Measurements from ENCODE around the gene PROCR.

DNA sequence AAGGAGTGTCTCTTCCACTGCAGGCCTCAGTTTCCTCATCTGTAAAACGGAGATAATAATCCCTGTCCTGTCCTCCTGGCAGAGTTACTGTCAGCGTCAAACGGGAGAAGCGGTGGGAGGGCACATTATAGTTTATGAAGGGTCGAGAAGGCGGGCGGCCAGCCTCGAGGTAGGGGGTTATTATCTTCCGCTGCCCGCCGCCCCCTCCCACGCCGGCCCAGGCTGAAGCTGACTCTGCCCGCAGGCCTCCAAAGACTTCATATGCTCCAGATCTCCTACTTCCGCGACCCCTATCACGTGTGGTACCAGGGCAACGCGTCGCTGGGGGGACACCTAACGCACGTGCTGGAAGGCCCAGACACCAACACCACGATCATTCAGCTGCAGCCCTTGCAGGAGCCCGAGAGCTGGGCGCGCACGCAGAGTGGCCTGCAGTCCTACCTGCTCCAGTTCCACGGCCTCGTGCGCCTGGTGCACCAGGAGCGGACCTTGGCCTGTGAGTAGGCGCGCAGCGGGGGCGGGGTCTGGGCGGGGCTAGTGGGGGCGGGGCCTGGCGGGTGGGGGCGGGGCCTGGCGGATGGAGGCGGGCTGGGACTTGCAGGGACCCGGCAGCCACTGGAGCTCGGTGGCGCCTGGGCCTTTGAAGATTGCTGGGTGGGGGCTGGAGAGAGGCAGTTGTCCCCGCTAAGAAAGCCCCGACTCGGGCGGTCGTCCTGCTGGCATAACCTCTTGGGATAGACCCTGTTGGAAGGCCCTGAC lies 2.8 kb downstream of the PROCR start:
- TF ChIP-seq, protein P1, sequence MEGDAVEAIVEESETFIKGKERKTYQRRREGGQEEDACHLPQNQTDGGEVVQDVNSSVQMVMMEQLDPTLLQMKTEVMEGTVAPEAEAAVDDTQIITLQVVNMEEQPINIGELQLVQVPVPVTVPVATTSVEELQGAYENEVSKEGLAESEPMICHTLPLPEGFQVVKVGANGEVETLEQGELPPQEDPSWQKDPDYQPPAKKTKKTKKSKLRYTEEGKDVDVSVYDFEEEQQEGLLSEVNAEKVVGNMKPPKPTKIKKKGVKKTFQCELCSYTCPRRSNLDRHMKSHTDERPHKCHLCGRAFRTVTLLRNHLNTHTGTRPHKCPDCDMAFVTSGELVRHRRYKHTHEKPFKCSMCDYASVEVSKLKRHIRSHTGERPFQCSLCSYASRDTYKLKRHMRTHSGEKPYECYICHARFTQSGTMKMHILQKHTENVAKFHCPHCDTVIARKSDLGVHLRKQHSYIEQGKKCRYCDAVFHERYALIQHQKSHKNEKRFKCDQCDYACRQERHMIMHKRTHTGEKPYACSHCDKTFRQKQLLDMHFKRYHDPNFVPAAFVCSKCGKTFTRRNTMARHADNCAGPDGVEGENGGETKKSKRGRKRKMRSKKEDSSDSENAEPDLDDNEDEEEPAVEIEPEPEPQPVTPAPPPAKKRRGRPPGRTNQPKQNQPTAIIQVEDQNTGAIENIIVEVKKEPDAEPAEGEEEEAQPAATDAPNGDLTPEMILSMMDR (IDR thresholded peaks at IDR 0.05; ENCODE audit: insufficient read depth, low read depth, low read length) = no peak
- no peak for TF ChIP-seq EZH2 (IDR thresholded peaks at IDR 0.05; ENCODE audit: insufficient read depth, low read length)
